Ascending aorta (tissue), 2 donors: ENCODE data around the gene PLEKHG3. TPM values are rescaled to one million over a fixed set of nuclear protein-coding genes. Genes with fewer than 3 reads are reported as not detected.

Experiments used
- DNase-seq, 2 donors: peaks; one replicate each; pipeline ENCODE4 v3.0.0-alpha.2; 2019; ENCODE audit warnings: low spot score in 2 of 2
- H3K27ac ChIP-seq, 2 donors: fragments of 200-600 bp; sonication (generic); one replicate each; pipeline ENCODE4 v1.5.1; 2016 to 2017; ENCODE audit warnings: mild to moderate bottlenecking in 1 of 2
- H3K27me3 ChIP-seq: fragments of 200-600 bp; sonication (generic); one replicate; pipeline ENCODE4 v1.5.1; 2017
- H3K36me3 ChIP-seq, 2 donors: fragments of 200-600 bp; sonication (generic); one replicate each; pipeline ENCODE4 v1.5.1; 2016
- H3K4me1 ChIP-seq, 2 donors: fragments of 200-600 bp; sonication (generic); one replicate each; pipeline ENCODE4 v1.5.1; 2016 to 2017; ENCODE audit warnings: mild to moderate bottlenecking in 1 of 2
- H3K4me3 ChIP-seq, 2 donors: fragments of 200-600 bp; sonication (generic); one replicate each; pipeline ENCODE4 v1.5.1; 2016 to 2017; ENCODE audit warnings: mild to moderate bottlenecking in 1 of 2
- H3K9me3 ChIP-seq, 2 donors: fragments of 200-600 bp; sonication (generic); one replicate each; pipeline ENCODE4 v1.5.1; 2016
- intact Hi-C: fragments of 100-400 bp; cut with DNase I; formaldehyde crosslinking; loops from one replicate; pipeline ENCODE4 v1.15.1; 2023
- total RNA-seq: library from RNA; depleted of rRNA; stranded (reverse); fragments of >200 nt; gene quantifications from one replicate; pipeline ENCODE4 v1.1.0, GENCODE V29; 2016
- TF ChIP-seq, protein P1 (sequence below), 3 experiments: fragments of 200-600 bp in 2 of 3; fragments of 450-650 bp in 1 of 3; sonication (generic) in 2 of 3; IDR thresholded peaks; one replicate each; pipeline ENCODE4 v1.5.1; 2016 to 2019; ENCODE audit warnings: antibody characterized with exemption in 3 of 3, mild to moderate bottlenecking in 1 of 3, moderate library complexity in 1 of 3

PLEKHG3 gene
- total RNA-seq, 1 donor from 2014 or later: 134 TPM

DNA sequence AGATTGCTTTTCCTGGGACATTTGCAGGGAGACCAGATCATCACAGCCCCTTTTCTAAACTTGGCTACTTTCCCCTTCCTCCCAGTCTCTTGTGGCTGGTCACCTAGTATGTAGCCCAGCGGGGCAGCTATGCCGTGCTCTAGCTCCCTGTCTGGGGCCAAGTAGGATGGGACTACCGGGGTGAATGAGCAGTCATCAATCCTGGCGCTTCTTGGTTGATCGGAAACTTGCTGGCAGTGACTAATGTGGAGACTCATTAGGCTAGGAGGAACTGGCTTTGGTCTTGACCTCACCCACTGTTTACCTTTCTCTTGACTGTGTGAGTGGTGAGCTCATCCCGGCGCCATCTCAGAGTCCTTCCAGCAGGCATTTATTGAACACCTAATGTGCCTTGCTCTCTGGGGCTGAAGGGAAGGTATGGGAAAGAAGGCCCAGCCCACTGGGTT, 15.9 kb downstream of the PLEKHG3 start:
- Histone ChIP-seq H3K4me1 (peaks cover 29 to 93% of the 10 kb centered on the region in 2 donors), H3K36me3 (no peaks in the 10 kb centered on the region), H3K4me3 (no peak overlapping the region), H3K27me3 (no peaks in the 10 kb centered on the region), H3K27ac (peak overlapping the region; percentile 89 to 96), H3K9me3 (no peaks in the 10 kb centered on the region)
- intact Hi-C loops: loop anchor here (2.0 to 10.0 kb wide), 2 partner anchors 15 to 1285 kb away; partner anchors contain the start of gene PLEKHG3
- TF ChIP-seq, protein P1, sequence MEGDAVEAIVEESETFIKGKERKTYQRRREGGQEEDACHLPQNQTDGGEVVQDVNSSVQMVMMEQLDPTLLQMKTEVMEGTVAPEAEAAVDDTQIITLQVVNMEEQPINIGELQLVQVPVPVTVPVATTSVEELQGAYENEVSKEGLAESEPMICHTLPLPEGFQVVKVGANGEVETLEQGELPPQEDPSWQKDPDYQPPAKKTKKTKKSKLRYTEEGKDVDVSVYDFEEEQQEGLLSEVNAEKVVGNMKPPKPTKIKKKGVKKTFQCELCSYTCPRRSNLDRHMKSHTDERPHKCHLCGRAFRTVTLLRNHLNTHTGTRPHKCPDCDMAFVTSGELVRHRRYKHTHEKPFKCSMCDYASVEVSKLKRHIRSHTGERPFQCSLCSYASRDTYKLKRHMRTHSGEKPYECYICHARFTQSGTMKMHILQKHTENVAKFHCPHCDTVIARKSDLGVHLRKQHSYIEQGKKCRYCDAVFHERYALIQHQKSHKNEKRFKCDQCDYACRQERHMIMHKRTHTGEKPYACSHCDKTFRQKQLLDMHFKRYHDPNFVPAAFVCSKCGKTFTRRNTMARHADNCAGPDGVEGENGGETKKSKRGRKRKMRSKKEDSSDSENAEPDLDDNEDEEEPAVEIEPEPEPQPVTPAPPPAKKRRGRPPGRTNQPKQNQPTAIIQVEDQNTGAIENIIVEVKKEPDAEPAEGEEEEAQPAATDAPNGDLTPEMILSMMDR (IDR thresholded peaks at IDR 0.05): no peak
- DNase-seq: peak; percentile 10 to 68

DNA sequence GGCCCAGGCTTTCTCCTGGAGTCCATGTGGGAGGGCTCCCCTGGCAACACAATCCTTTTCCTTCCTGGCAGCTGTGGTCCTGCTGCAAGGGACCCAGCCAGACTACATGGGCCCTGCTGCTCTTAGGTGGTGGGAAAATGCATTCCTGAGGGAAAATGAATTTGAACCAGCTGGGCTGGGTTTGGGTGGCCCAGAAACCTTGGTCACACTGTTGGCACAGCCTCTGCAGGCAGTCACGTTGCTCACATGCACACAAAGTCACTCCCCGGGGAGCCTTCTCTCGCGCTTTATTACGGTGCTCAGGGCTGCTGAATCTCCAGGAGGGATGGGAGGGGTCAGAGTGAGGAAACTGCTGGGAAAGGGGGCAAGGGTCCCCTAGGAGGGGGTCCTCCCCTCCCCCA, 17.2 kb downstream of the PLEKHG3 start:
- Histone ChIP-seq H3K4me3 (peak overlapping the region; percentile 21 to 25), H3K9me3 (no peaks in the 10 kb centered on the region), H3K27me3 (no peaks in the 10 kb centered on the region), H3K36me3 (no peaks in the 10 kb centered on the region), H3K4me1 (peaks cover 32 to 95% of the 10 kb centered on the region in 2 donors), H3K27ac (peak overlapping the region; percentile 89 to 96)
- DNase-seq: peak; percentile 72 to 92
- intact Hi-C loops: loop anchor here (1.0 to 10.0 kb wide), 3 partner anchors 13 to 1287 kb away; partner anchors contain the start of gene PLEKHG3
- TF ChIP-seq, protein P1 (IDR thresholded peaks at IDR 0.05): no peak

DNA sequence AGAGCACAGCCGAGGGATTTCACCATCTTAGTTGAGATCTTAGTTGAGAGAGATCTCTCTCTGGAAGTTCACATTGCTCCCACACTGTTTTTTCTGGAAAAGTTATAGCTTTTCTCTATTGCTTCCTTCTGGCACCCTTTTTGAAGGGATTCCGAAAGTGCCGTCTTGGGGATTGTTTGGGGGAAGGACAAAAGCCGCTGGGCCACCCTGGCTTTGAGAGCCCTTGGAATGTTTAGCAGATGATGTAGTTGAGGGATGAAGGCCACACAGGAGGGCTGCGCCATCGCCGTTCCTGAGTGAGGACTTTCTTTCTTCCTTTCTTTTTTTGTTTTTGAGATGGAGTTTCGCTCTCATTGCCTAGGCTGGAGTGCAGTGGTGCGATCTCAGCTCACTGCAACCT, 17.7 kb downstream of the PLEKHG3 start:
- H3K27me3 ChIP-seq: no peaks in the 10 kb centered on the region
- TF ChIP-seq, protein P1 (IDR thresholded peaks at IDR 0.05): no peak
- H3K9me3 ChIP-seq: no peaks in the 10 kb centered on the region
- no peaks in the 10 kb centered on the region for H3K36me3 ChIP-seq
- intact Hi-C loops: loop anchor here (1.0 to 10.0 kb wide), 3 partner anchors 14 to 1287 kb away; partner anchors contain the start of gene PLEKHG3
- peak overlapping the region; percentile 89 to 96 for H3K27ac ChIP-seq
- peak overlapping the region; percentile 21 to 25 for H3K4me3 ChIP-seq
- DNase-seq: no peak
- H3K4me1 ChIP-seq: peaks cover 34 to 93% of the 10 kb centered on the region in 2 donors

DNA sequence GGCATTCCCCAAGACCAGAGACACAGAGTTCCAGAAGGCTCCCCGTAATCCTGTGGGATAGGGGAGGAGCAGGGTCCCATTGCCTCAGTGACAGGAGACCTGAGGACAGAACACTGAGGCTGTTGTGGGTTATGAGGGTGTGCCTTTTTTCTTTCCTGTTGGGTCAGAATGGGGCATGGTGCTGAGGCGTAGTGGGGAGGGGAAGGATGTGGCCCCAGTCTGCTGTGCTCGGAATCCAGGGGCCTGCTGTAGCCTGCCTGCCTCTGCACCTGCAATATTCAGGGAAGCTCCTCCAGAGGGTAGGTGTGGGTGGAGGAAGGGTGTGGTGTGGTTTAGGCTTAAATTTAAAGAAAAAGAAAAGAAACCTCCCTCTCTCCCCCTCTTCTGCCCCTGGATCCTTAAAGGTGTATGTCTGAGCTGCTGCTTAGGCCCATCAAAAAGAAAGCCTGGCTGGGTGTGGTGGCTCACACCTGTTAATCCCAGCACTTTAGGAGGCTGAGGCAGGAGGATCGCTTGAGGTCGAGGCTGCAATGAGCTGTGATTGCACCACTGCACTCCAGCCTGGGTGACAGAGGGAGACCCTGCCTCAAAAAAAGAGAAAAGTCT, 18.7 kb downstream of the PLEKHG3 start:
- TF ChIP-seq, protein P1 (IDR thresholded peaks at IDR 0.05): no peak
- peaks cover 4 to 5% of the 10 kb centered on the region in 2 donors for H3K36me3 ChIP-seq
- intact Hi-C loops: loop anchor here (10.0 kb wide), 1 partner anchor 1288 kb away; no protein-coding TSS in a partner anchor
- H3K9me3 ChIP-seq: no peaks in the 10 kb centered on the region
- DNase-seq: no peak
- no peaks in the 10 kb centered on the region for H3K27me3 ChIP-seq
- no peak overlapping the region for H3K4me3 ChIP-seq
- H3K27ac ChIP-seq: peak overlapping the region; percentile 89 to 96
- H3K4me1 ChIP-seq: peaks cover 35 to 92% of the 10 kb centered on the region in 2 donors

DNA sequence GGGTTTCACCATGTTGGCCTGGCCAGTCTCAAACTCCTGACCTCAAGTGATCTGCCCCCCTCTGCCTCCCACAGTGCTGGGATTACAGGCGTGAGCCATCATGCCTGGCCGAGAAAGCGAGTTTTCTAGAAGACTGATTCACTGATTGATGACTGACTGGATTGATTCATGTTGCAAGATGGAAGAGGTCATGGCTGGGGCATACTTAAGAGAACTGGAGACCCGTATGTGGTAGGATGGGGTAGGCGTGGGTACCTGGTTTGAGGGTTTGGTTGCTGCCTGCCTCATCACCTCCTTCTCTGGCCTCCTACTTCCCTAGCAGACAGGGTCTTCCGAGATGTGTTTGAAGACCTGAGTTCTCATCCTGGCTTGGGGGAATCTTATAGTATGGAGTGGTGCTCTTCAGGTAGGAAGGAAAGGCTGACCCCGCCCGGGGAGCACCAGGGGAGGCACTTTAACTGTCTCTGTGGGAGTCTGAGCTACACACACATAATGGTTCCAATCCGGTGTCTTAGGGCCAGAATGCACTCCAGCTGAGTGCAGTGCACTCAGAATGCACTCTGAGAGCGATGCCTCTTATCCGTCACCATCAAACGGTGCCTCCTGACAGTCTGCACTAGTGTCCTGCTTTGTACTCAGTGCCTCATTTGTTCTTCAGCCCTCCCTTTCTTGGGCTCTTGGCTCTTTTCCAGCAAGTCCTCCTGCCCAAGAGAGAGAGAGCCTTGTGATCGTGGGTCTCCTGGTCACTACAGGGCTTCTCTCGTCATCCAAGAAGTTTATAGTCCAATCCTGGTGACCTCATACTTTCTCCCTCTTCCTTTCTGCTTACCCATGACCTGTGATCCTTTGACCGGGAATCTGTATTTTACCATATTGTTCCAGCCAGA, 19.7 kb downstream of the PLEKHG3 start:
- intact Hi-C loops: loop anchor here (10.0 kb wide), 1 partner anchor 1289 kb away; no protein-coding TSS in a partner anchor
- no peak for DNase-seq

More for the DNA sequence above, 19.7 kb downstream of the PLEKHG3 start:
- Histone ChIP-seq H3K27ac (peak overlapping the region; percentile 27 to 89), H3K4me1 (peaks cover 35 to 85% of the 10 kb centered on the region in 2 donors), H3K9me3 (no peaks in the 10 kb centered on the region), H3K4me3 (no peak overlapping the region), H3K27me3 (no peaks in the 10 kb centered on the region), H3K36me3 (peaks cover 14 to 15% of the 10 kb centered on the region in 2 donors)
- TF ChIP-seq, protein P1 (IDR thresholded peaks at IDR 0.05): no peak
